K562 (cell line): ENCODE data around the gene PLA2G15. TPM values are rescaled to one million over a fixed set of nuclear protein-coding genes. Genes with fewer than 3 reads are reported as not detected.

Experiments used
- ATAC-seq: fragments of 200-7000 bp; cut with Tn5 transposase; 3 replicates; pipeline ENCODE4 v1.9.1; 2020; ENCODE audit warnings: moderate library complexity
- BruUV-seq: library from RNA; stranded (reverse); fragments of 400-500 nt; replicated peaks from 2 replicates; lab custom pipeline; 2021; lab: Mats Ljungman, UMichigan
- CTCF ChIA-PET: fragments of 300-600 bp; formaldehyde crosslinking; extraction: SDS; loops from one replicate; lab custom pipeline; 2021; ENCODE audit warnings: low intra/inter-chr PET ratio; lab: Yijun Ruan, JAX
- POLR2A ChIA-PET: fragments of 300-600, 350-650 bp; sonication (Branson Sonifier 250); formaldehyde crosslinking; extraction: SDS; loops from one replicate; lab custom pipeline; 2021; ENCODE audit warnings: antibody characterized with exemption, inconsistent platforms; lab: Yijun Ruan, JAX
- DNase-seq, 4 experiments: peaks; one replicate each; pipeline versions ENCODE4 v3.0.0 to v3.0.0-alpha.2; 2011 to 2018; ENCODE audit warnings: low spot score in 3 of 4, mixed read lengths in 3 of 4; ENCODE audit errors: extremely low read depth in 1 of 4
- FAIRE-seq: peaks from 2 replicates; lab custom pipeline; 2011; peaks lifted over from hg19 to GRCh38; lab: Jason Lieb, UNC
- H2AFZ ChIP-seq: 2 replicates; pipeline ENCODE4 v1.6.0; 2011; ENCODE audit warnings: low read depth, low read length, control low read depth, inconsistent platforms
- H3K27ac ChIP-seq: fragments of 200-600 bp; 3 replicates; pipeline ENCODE4 v1.8.0; 2011; ENCODE audit warnings: low read depth, mild to moderate bottlenecking, control low read depth, inconsistent platforms, low read length, moderate library complexity, mixed read lengths; ENCODE audit errors: extremely low read depth
- H3K27me3 ChIP-seq, 2 experiments: fragments of 300-600 bp in 1 of 2; 2 replicates in 1 of 2; 3 replicates in 1 of 2; pipeline versions ENCODE4 v1.6.0 to v1.8.0; 2011; ENCODE audit warnings: inconsistent platforms in 2 of 2, low read length in 2 of 2, mild to moderate bottlenecking in 1 of 2, mixed read lengths in 1 of 2, moderate library complexity in 1 of 2; ENCODE audit not compliant: control insufficient read depth in 2 of 2, insufficient read depth in 2 of 2
- H3K36me3 ChIP-seq: fragments of 300-600 bp; 3 replicates; pipeline ENCODE4 v1.8.0; 2011; ENCODE audit warnings: mild to moderate bottlenecking, low read length, inconsistent platforms; ENCODE audit not compliant: control insufficient read depth, insufficient read depth
- H3K4me1 ChIP-seq, 2 experiments: fragments of 200-600 bp in 1 of 2; replicated peaks in 1 of 2; 2 replicates in 1 of 2; 3 replicates in 1 of 2; pipeline versions ENCODE4 v1.5.1 to v1.8.0; 2011; ENCODE audit warnings: inconsistent platforms in 2 of 2, low read length in 2 of 2, mild to moderate bottlenecking in 1 of 2, mixed read lengths in 1 of 2, moderate library complexity in 1 of 2; ENCODE audit not compliant: control insufficient read depth in 2 of 2, insufficient read depth in 2 of 2
- H3K4me2 ChIP-seq: 2 replicates; pipeline ENCODE4 v1.6.1; 2011; ENCODE audit warnings: low read length, control low read depth, inconsistent platforms, mixed read lengths; ENCODE audit not compliant: insufficient read depth
- H3K4me3 ChIP-seq: fragments of 200-600 bp; sonication (generic), shearing (Covaris generic); 2 replicates; pipeline ENCODE4 v1.5.1; 2016; ENCODE audit warnings: control low read depth, inconsistent platforms
- H3K79me2 ChIP-seq: fragments of 200-600 bp; 3 replicates; pipeline ENCODE4 v1.8.0; 2011; ENCODE audit warnings: low read length, inconsistent platforms; ENCODE audit not compliant: control insufficient read depth, insufficient read depth
- H3K9ac ChIP-seq, 2 experiments: 2 replicates each; pipeline versions ENCODE4 v1.6.0 to v1.6.1; 2011; ENCODE audit warnings: low read depth in 2 of 2, low read length in 2 of 2, control low read depth in 1 of 2, inconsistent platforms in 1 of 2, mild to moderate bottlenecking in 1 of 2, mixed read lengths in 1 of 2; ENCODE audit not compliant: insufficient read depth in 1 of 2
- H3K9me1 ChIP-seq: one replicate; pipeline ENCODE4 v1.6.0; 2011; ENCODE audit warnings: inconsistent platforms, mild to moderate bottlenecking, low read length, moderate library complexity; ENCODE audit not compliant: control insufficient read depth, insufficient read depth
- H3K9me3 ChIP-seq: replicated peaks from 2 replicates; pipeline ENCODE4 v1.5.1; 2011; ENCODE audit warnings: low read depth, low read length, inconsistent platforms; ENCODE audit not compliant: control insufficient read depth, insufficient read depth
- H4K20me1 ChIP-seq: replicated peaks from 2 replicates; pipeline ENCODE4 v1.6.1; 2011; ENCODE audit warnings: low read length, inconsistent platforms, mixed read lengths; ENCODE audit not compliant: control insufficient read depth, insufficient read depth
- CTCF ChIP-seq, 3 experiments: IDR thresholded peaks in 2 of 3; conservative IDR thresholded peaks in 1 of 3; 2 replicates each; pipeline ENCODE4 v1.5.1; 2011 to 2012; ENCODE audit warnings: low read length in 3 of 3, mild to moderate bottlenecking in 3 of 3, control low read depth in 2 of 3, improper control_type of control experiment in 1 of 3, inconsistent platforms in 1 of 3, low read depth in 1 of 3, mixed read lengths in 1 of 3, moderate library complexity in 1 of 3; ENCODE audit not compliant: insufficient read depth in 2 of 3
- FOXP4 ChIP-seq: sonication (generic); formaldehyde crosslinking; IDR thresholded peaks from 2 replicates; pipeline ENCODE4 v1.8.0; 2022; ENCODE audit warnings: mild to moderate bottlenecking, missing genetic modification reagents, borderline replicate concordance
- HCFC1 ChIP-seq: IDR thresholded peaks from 2 replicates; pipeline ENCODE4 v1.6.1; 2012; ENCODE audit warnings: low read depth, low read length, improper control_type of control experiment
- HMG20B ChIP-seq: fragments of 250-450 bp; sonication (Bioruptor Pico); IDR thresholded peaks from 2 replicates; pipeline ENCODE4 v1.5.0; 2021; ENCODE audit warnings: mild to moderate bottlenecking
- KAT7 ChIP-seq: sonication (generic); formaldehyde crosslinking; IDR thresholded peaks from 2 replicates; pipeline ENCODE4 v1.8.0; 2022; ENCODE audit warnings: missing genetic modification reagents, mild to moderate bottlenecking, borderline replicate concordance
- KLF10 ChIP-seq: fragments of 250-450 bp; sonication (Bioruptor Pico); IDR thresholded peaks from 2 replicates; pipeline ENCODE4 v1.6.1; 2021; ENCODE audit warnings: matching md5 sums
- PCBP1 ChIP-seq: fragments of 200-400 bp; formaldehyde crosslinking; IDR thresholded peaks from 2 replicates; pipeline ENCODE4 v1.6.1; 2018; ENCODE audit warnings: mild to moderate bottlenecking, low read depth, low read length; ENCODE audit not compliant: poor library complexity, severe bottlenecking
- RBM15 ChIP-seq: fragments of 200-400 bp; formaldehyde crosslinking; IDR thresholded peaks from 2 replicates; pipeline ENCODE4 v1.6.1; 2018; ENCODE audit warnings: mild to moderate bottlenecking, low read length, moderate library complexity; ENCODE audit not compliant: insufficient read depth
- THRAP3 ChIP-seq: fragments of 450-650 bp; IDR thresholded peaks from 2 replicates; pipeline ENCODE4 v1.6.1; 2016; ENCODE audit warnings: mild to moderate bottlenecking, inconsistent platforms, borderline replicate concordance
- WGBS: fragments of 100-300 bp; shearing (Covaris generic); methylation state at CpG from one replicate; pipeline ENCODE4 v1.1.6; 2016; ENCODE audit warnings: low coverage, mixed read lengths; ENCODE audit not compliant: insufficient coverage; ENCODE audit errors: missing lambda C conversion rate; 5-methylcytosine and 5-hydroxymethylcytosine counted together
- in situ Hi-C: fragments of 300-500 bp; cut with MboI; formaldehyde crosslinking; loops from 4 replicates; pipeline ENCODE4 v1.15.0; 2018; ENCODE audit warnings: inconsistent platforms, mixed read lengths
- intact Hi-C: fragments of 100-400 bp; cut with micrococcal nuclease; formaldehyde crosslinking; loops from 2 replicates; pipeline ENCODE4 v1.14.2; 2022
- polyA plus RNA-seq, 8 experiments: library from polyadenylated mRNA; depleted of rRNA in 4 of 8; stranded (reverse) in 5 of 8; unstranded in 3 of 8; fragments of >200 nt; fragmentation: Nextera tagmentation in 2 of 8; fragmentation: Illumina TruSeq in 1 of 8; extraction: Ambion mirVana in 2 of 8; extraction: Trizol in 1 of 8; gene quantifications; 2 replicates each; pipeline versions ENCODE4 v1.2.1 to v1.2.3, GENCODE V29; 2011 to 2014; ENCODE audit warnings: inconsistent platforms in 1 of 8, missing spikeins in 1 of 8
- total RNA-seq, 7 experiments: library from RNA; depleted of rRNA in 6 of 7; stranded (reverse); fragments of >200 nt in 6 of 7; fragmentation: Illumina TruSeq in 2 of 7; extraction: Trizol in 2 of 7; gene quantifications; 2 replicates each; pipeline versions ENCODE4 v1.2.1 to v1.2.3, GENCODE V29; 2011 to 2021; ENCODE audit warnings: low replicate concordance in 1 of 7

The PLA2G15 gene
- total and polyA plus RNA-seq, 9 of the 15 experiments (the other 6 are each of a cell fraction or from before 2014, with no cell fraction given), result 0.42 to 8.6 (median 4.8) TPM

- intact Hi-C loops (no loop called here), in situ Hi-C loops (no loop called here)
- WGBS, result 86% methylated on average over 4 of the region's 4 CpGs
- H3K27me3 ChIP-seq, result no peaks in the 10 kb centered on the region
- peaks cover 10% of the 10 kb centered on the region; the same call in 1 of the 3 replicates for H3K36me3 ChIP-seq
- DNase-seq (no peak), FAIRE-seq (no peak), ATAC-seq (no peak)
- H3K9ac ChIP-seq, result no peak overlapping the region
- H3K9me3 ChIP-seq, result no peaks in the 10 kb centered on the region
- H3K4me3 ChIP-seq, result no peak overlapping the region
- no TSS peak for BruUV-seq
- H3K4me2 ChIP-seq, result no peak overlapping the region
- peaks cover 0 to 3% of the 10 kb centered on the region in 2 experiments; a peak in 1 of 5 replicates for H3K4me1 ChIP-seq
- H3K9me1 ChIP-seq, result peaks cover 4% of the 10 kb centered on the region
- POLR2A ChIA-PET, result no interaction called here
- CTCF ChIA-PET, result no interaction called here
- TF ChIP-seq RBM15, result no peak
- no peak for TF ChIP-seq KAT7 (CRISPR knock-in tag)
- TF ChIP-seq PCBP1, result no peak
- TF ChIP-seq KLF10 (CRISPR knock-in tag), result no peak
- no peak for TF ChIP-seq CTCF (IDR thresholded peaks at IDR 0.05 in 2 of 3, conservative IDR thresholded peaks at IDR 0.05 in 1 of 3; ENCODE audit: insufficient read depth in 2 of 3, low read depth in 1 of 3, low read length in 3 of 3)
- TF ChIP-seq HMG20B (CRISPR knock-in tag), result no peak
- TF ChIP-seq FOXP4, result no peak
- no peak for TF ChIP-seq THRAP3
- TF ChIP-seq HCFC1, result no peak
- no peaks in the 10 kb centered on the region for H3K79me2 ChIP-seq
- H4K20me1 ChIP-seq, result no peaks in the 10 kb centered on the region
- H2AFZ ChIP-seq, result no peak overlapping the region
- H3K27ac ChIP-seq, result no peak overlapping the region
Measured at GRCh38 chr16:68253721-68254120, 8.5 kb downstream of the PLA2G15 start.
